Measurements from ENCODE around the gene RAB3B.
"Not testable (repeated sequence)": the region's sequence is repeated elsewhere in the genome, so short reads cannot be mapped to it uniquely, and the experiment has no call there.

RAB3B gene

GRCh38 chr1:52032785-52033131 is 42.3 kb upstream of the RAB3B start:
- Histone ChIP-seq H3K27ac (peak overlapping the region; percentile 88), H3K36me3 (peaks cover 0 to 17% (median 6%) of the 10 kb centered on the region in 3 donors), H3K9me3 (no peaks in the 10 kb centered on the region), H3K4me1 (peaks cover 0 to 33% (median 27%) of the 10 kb centered on the region in 4 donors), H3K4me3 (peak overlapping the region; percentile 71 to 86), H3K27me3 (no peaks in the 10 kb centered on the region)
- peak; percentile 54 to 73 for DNase-seq
- intact Hi-C loops (cut with DNase I; ENCODE audit: low total_unique reads), result no loop called here
- TF ChIP-seq, protein P1, sequence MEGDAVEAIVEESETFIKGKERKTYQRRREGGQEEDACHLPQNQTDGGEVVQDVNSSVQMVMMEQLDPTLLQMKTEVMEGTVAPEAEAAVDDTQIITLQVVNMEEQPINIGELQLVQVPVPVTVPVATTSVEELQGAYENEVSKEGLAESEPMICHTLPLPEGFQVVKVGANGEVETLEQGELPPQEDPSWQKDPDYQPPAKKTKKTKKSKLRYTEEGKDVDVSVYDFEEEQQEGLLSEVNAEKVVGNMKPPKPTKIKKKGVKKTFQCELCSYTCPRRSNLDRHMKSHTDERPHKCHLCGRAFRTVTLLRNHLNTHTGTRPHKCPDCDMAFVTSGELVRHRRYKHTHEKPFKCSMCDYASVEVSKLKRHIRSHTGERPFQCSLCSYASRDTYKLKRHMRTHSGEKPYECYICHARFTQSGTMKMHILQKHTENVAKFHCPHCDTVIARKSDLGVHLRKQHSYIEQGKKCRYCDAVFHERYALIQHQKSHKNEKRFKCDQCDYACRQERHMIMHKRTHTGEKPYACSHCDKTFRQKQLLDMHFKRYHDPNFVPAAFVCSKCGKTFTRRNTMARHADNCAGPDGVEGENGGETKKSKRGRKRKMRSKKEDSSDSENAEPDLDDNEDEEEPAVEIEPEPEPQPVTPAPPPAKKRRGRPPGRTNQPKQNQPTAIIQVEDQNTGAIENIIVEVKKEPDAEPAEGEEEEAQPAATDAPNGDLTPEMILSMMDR (IDR thresholded peaks at IDR 0.05), result no peak

DNA sequence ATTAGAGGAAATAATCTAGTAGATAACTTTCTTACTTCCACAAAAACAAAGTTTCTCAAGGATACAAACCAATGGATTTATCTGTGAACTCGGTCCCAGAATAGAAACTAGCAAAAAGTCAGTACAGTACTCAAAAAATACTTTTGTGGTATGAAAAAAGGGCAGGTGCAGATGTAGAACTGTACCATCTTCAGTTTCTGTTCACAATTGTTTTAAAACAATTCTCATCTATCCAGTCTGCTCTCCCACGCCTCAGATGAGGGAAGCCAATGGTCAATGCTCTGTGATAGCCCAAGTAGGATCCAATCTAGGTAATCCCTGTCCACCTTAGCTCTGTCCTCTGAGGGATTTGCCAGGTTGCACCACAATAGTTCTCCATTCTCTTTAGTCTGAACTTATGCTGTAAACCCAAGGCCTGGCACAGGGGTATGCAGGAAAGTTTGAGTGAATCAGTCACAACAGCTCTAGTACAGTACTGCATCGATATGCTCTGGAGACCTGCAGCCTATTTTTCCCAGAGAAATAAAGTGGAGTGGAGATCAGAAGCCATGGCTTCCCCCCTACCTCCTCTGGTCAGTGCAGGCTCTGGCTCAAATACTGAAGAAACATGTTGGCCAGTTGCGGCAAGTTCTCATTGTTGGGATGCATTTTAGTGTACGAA is 41.8 kb upstream of the RAB3B start:
- H3K27me3 ChIP-seq, result no peaks in the 10 kb centered on the region
- H3K9me3 ChIP-seq, result no peaks in the 10 kb centered on the region
- DNase-seq, result no peak
- peaks cover 0 to 33% (median 27%) of the 10 kb centered on the region in 4 donors for H3K4me1 ChIP-seq
- TF ChIP-seq, protein P1 (IDR thresholded peaks at IDR 0.05), result no peak
- intact Hi-C loops (cut with DNase I; ENCODE audit: low total_unique reads), result no loop called here
- peaks cover under 1 to 15% (median 3%) of the 10 kb centered on the region in 3 donors for H3K36me3 ChIP-seq
- peak overlapping the region; percentile 71 to 86 for H3K4me3 ChIP-seq
- H3K27ac ChIP-seq, result peak overlapping the region; percentile 88

- H3K4me3 ChIP-seq; intact Hi-C loops (cut with DNase I; ENCODE audit: low total_unique reads); H3K9me3 ChIP-seq; DNase-seq; H3K27ac ChIP-seq; H3K27me3 ChIP-seq: not testable (repeated sequence)
- Histone ChIP-seq H3K36me3 (peaks cover 7 to 37% (median 21%) of the 10 kb centered on the region in 3 donors), H3K4me1 (peaks cover 0 to 33% (median 27%) of the 10 kb centered on the region in 4 donors)
These were observed 38.3 kb upstream of the RAB3B start for GRCh38 chr1:52028839-52029238.

DNA sequence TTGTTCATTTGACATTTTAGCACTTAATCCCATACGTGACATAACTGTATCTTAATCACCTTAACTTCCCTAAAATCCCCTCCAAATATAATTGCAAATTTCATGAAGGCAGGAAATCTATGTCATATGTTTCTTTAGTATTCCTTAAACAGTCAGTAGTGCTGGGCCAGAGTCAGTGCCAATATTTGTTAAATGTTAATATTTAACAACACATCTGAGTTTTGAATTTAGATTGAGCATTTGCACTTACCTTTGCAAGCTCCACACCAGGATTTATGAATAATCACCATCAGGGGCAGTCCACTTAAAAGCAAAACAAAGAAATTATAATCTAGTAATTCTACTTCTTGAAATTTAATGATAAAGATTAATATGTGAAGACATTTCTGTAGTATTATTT is 37.8 kb upstream of the RAB3B start:
- H3K9me3 ChIP-seq, result no peaks in the 10 kb centered on the region
- intact Hi-C loops (cut with DNase I; ENCODE audit: low total_unique reads), result no loop called here
- H3K27ac ChIP-seq, result no peak overlapping the region
- H3K36me3 ChIP-seq, result peaks cover 12 to 42% (median 26%) of the 10 kb centered on the region in 3 donors
- TF ChIP-seq, protein P1 (IDR thresholded peaks at IDR 0.05), result no peak
- H3K4me1 ChIP-seq, result peaks cover 0 to 33% (median 27%) of the 10 kb centered on the region in 4 donors
- H3K4me3 ChIP-seq, result no peak overlapping the region
- no peak for DNase-seq
- no peaks in the 10 kb centered on the region for H3K27me3 ChIP-seq

- H3K9me3 ChIP-seq, result no peaks in the 10 kb centered on the region
- DNase-seq, result no peak
- no peak overlapping the region for H3K4me3 ChIP-seq
- no peaks in the 10 kb centered on the region for H3K27me3 ChIP-seq
- intact Hi-C loops (cut with DNase I; ENCODE audit: low total_unique reads), result no loop called here
- peaks cover 33 to 63% (median 44%) of the 10 kb centered on the region in 3 donors for H3K36me3 ChIP-seq
- peaks cover 0 to 17% (median 12%) of the 10 kb centered on the region in 4 donors for H3K4me1 ChIP-seq
- TF ChIP-seq, protein P1 (IDR thresholded peaks at IDR 0.05), result no peak
- no peak overlapping the region for H3K27ac ChIP-seq
These were observed 35.8 kb upstream of the RAB3B start for GRCh38 chr1:52026278-52026677.

GRCh38 chr1:52022133-52022532 is 31.6 kb upstream of the RAB3B start:
- no peak for DNase-seq
- Histone ChIP-seq H3K36me3 (peaks cover 53 to 71% (median 59%) of the 10 kb centered on the region in 3 donors), H3K27me3 (no peaks in the 10 kb centered on the region), H3K4me3 (no peak overlapping the region), H3K27ac (no peak overlapping the region), H3K9me3 (no peaks in the 10 kb centered on the region), H3K4me1 (no peaks in the 10 kb centered on the region)
- TF ChIP-seq, protein P1 (IDR thresholded peaks at IDR 0.05), result no peak
- intact Hi-C loops (cut with DNase I; ENCODE audit: low total_unique reads), result no loop called here
